Stimulated activated CD8-positive, alpha-beta memory T cell treated with anti-CD3 and anti-CD28 coated beads, Interleukin-12 subunit alpha, Interleukin-12 subunit beta, amount 100 ng/mL, for 24 hours (primary cell): Measurements from ENCODE around the gene NAT8L.

Experiments used
- DNase-seq: peaks from one replicate; pipeline ENCODE4 v3.0.0-alpha.2; 2020; ENCODE audit errors: extremely low read depth

The NAT8L gene

DNA sequence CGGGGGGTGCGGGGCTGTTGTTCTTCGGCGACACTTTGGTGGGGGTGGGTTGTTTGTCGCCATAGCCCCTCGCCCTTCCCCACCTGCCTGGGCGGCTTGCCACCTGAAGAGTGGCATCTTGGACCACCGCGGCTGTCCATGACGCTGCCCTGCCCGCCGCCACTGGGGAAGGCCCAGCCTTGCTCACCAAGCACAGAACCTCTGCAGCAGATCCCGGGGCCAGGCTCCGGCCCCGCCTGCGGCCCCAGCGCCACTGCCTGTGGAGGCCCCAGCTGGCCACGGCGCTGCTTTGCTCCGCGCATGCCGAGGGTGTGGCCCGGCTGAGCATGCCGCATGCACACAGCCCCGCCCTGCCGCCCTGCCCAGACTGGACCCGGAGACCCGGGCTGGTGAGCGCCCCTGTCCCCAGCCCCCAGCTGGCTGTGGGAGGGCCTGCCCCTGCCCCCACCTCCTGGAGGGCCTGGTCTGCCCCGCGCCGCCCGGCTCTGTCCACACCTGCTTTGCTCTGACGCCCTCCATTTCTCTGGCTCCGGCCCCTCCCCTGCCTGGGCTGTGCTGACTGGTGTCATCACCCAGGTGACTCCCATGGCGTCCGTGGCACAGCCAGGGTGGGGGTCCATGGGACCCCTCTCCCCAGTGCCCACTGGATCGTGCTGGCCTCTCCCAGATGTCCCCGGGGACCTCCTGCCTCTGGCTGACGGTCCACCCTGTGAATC lies 5.3 kb downstream of the NAT8L start:
- no peak for DNase-seq

GRCh38 chr4:2065106-2065930 lies 6.2 kb downstream of the NAT8L start:
- no peak for DNase-seq

GRCh38 chr4:2066011-2066551 lies 7.0 kb downstream of the NAT8L start:
- no peak for DNase-seq

DNA sequence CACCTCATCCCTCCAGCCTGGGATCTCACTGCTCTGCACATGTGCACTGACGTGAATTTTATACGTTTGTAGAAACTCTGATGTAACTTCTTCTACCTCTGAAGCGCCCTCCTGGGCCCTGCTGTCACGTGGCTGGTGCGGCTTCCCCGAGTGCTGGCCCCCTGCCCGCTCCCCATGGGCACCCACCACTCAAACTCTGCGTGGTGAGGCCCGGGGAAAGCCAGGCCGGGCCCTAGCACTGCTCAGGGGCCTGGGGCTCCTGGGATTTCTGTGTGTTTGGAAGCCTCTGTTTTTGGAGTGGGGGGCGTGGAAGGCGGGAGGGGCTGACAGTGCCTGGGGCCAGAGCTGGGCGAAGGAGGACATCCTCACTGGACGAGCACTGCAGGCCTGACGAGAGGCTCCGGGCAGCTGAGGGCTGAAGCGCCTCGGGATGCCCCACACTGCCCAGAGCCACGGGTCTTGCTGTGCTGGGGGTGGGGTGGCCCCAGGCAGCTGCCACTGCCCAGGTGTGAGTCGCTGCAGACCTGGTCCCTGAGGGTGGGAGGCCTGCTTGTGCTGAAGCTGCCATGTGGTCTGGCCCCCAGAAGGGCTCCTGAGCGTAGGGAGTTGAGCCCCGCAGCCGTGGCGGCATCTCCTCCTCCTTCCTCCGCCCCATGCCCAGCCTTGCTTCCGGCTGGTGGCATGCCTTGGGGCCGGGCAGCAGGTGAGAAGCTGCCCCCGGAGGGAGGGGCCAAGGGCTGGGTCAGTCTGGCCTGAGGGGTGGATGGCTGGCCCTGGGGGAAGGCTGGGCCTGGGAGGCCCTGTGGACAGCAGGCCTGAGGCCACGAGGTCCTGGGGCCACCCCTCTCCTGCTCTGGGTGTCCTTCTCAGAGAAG lies 7.7 kb downstream of the NAT8L start:
- DNase-seq: no peak

GRCh38 chr4:2067446-2068197 lies 8.5 kb downstream of the NAT8L start:
- no peak for DNase-seq

DNA sequence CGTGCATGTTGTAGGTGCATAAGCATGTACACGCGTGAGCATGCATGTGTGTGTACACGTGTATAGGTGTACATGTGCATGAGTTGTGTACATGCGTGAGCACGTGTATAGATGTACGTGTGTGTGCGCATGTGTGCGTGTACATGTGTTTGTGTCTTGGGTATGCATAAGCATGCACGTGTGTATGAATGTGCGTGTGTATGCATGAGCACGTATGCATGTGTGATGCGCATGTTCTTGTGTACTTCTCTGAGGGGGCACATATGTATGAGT lies 9.0 kb downstream of the NAT8L start:
- DNase-seq: no peak

- no peak for DNase-seq
These were observed 9.4 kb downstream of the NAT8L start for GRCh38 chr4:2068566-2068965.

GRCh38 chr4:2069161-2069971 lies 10.2 kb downstream of the NAT8L start:
- DNase-seq: no peak

GRCh38 chr4:2069986-2070385 lies 10.9 kb downstream of the NAT8L start:
- DNase-seq: no peak

DNA sequence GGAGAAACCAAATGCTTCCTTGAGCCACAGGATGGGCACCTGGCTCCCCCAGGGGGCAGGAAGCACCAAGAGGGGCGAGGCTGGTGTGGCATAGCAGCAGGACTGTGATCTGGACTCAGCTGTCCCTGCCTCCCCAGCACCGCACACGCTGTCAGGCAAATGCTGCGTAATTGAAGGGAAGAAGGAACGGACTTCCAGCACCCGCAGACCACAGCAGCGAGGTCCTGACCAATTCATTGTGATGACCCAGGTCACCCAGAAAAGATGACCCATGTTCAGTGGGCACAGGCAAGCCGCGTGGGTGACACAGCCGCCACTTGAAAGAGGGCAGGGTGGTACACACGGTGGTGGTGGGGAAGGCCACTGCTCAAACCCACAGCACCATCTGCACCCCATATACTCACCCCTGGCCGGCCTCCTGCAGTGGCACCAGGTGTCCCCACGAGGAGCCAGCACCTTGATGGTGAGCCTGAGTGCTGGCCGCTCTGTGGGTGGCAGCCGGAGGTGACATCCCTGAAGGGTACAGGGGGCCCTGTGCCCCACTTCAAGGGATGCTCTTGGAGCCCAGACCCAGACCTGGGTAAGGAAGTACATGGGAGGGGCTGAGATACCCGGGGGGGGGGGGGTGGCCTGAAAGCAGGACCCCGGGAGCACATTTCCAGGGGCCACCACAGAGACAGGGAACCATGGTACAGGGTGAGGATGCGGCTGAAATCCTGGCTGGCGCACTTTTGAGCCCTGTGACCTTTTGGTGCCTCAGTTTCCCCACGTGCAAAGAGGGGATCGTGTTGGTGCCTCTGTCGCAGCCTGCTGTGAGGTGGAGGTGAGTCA lies 11.5 kb downstream of the NAT8L start:
- DNase-seq: no peak

GRCh38 chr4:2071252-2071911 lies 12.3 kb downstream of the NAT8L start:
- DNase-seq: no peak

DNA sequence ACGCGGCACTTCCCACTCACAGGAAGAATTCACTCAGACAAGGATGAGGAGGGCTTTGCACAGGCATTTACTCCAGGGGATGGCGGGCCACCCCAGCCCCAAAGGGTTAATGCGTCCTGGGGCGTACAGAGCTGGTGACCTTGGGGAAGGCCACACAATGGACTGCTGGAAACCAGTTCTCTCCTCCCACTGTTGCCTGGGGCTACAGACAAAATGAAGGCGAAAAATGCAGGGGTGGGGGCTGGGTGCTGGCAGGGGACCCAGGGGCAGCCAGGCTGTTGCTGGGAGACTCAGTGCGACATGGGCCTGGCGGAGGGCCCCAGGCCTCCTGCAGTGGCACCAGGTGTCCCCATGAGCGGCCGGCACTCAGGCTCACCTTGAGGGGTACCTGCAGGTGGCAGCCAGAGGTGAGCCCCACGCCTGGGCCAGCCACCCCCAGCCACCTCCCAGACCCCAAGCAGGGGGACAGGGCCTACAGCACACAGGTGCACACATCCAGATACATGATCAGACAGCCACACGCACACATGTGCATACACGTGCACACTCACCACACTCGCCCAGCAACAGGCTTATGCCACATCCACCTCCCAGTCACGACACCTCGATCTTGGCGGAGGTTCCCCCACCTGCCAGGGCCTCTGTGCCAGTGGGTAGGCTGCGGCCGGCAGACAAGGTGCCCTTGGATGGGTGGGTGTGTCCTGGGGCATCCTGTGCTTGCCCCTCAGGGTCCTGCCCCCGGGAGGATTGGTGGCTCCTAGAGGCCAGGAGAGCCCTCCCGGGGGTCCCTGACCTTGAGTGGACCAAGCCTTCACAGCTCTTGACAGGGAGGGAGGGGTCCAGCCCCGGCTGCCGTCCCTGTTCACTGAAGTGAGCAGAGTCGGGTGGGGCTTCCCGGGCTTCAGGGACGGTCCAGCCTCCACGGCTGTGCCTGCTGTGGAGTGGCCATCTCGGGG lies 13.1 kb downstream of the NAT8L start:
- no peak for DNase-seq

DNA sequence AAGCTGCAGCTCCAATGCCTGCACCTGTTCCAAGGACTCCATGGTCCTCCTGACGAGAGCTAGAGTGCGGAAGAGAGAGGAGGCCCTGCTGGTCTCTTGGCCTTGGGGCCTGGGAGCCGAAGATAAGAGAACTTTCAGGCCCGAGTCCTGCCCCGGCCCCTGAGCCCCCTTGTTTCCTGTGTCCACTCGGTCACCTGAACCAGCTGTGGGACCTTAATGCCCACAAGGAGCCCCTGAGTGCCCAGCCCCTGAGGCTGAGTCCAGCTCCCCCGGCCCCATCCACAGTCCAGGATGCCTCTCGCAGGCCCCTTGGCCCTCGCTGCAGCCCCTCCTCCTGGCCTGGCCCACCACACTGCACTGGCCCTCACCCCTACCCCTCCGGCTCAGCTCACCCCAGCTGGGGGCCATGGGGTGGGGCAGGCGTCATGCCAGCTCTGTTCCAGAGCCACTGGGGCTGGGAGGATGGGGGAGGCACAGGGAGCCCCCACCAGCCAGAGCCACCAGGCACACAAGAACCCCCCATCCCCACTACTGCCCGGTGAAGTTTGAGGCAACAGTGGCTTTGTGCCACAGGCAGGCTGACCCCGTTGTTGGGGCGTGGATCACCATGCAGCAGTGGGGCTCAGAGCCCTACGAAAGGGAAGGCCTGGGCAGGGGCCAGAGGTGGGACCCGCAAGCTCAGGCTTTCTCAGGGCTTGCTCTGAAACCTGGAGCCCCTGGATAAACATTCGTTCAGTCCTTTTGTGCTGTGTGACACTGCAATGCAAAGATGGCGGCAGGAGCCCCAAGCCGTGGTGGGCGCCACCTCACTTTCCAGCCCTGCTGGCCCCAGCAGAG lies 14.1 kb downstream of the NAT8L start:
- DNase-seq: no peak

DNA sequence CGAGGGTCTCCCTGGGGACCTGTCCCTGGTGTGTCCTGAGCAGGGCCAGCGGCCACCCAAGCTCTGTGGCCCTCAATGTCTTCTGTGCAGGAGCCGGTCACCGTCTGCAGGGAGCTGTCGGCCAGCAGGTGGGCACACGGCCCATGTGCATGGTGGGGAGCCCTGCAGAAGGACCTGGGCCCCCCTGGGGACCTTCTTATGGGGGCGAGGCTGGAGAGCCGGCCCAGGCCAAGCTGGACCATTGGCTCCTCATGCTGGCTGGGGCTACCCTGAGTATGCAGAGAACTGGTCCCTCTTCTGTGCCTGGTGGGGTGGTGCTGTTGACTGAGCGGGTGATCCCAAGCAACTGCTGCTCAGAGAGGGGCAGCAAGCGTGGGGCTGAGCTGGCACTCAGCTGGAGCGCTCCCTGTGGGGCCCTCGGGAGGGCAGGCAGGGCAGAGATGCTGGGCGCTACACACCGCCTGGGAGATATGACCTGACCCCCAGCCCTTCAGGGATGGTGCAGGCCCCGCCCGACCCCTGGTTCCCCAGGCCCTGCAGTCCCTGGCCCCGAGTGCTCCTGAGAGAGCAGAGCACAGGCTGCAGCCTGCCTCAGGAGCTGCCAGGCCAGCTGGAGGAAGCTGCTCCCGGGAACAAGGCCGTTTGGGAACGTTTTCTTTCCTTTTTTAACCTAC lies 14.8 kb downstream of the NAT8L start:
- no peak for DNase-seq

DNA sequence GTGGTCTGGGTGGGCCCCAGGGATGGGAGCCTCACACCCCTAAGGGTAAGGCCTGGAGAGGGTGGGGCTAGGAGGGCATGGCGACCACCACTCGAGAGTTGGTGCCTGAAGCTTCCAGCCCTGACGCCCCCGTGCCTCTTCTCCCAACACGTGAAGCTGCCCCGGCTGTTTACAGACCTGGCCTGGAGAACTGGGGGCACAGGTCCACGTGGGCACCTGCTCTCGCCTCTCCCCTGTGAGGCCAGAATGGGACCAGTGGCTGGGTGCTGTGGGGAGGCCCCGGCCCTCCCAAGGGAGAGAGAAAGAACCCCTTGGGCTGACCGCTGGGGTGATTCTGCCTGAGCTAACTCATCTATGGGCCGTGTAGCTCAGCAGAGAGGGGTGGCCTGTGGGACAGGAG lies 15.5 kb downstream of the NAT8L start:
- DNase-seq: no peak

DNA sequence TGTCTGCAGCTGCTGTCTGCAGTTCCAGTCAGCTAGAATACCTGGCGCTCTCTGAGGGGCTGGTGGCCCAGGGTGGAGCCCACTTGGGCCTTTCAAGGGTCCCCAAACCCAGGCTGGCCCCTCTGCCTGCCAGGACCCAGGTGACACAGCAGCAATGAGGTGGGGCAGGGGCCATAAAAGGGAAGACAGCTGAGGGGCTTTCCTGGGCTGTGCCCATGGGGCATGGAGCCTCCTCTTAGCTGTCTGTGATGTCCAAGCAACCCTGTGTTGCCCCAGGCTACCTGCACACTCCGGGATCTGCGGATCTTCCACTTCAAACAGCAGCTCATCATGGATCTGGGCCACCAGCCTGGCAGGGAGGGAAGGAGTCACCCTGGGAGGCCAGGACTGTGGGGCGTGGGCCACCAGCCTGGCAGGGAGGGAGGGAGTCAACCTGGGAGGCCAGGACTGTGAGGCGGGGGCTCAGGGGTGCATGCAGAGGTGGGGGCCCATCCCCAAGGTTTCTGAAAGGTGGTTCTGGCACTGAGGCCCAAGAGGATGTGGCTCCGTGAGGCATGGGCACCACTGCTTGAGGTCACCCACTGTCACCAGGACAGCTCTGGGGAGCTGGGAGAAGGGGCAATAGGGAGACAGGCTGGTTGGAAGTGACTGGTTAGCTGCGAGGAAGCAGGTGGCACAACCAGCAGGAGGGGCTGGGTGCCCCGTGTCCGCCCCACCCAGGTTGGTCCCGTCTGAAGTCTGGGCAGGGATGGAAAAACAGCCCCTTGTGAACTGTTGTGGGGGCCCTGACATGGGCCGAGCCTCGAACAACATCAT lies 16.3 kb downstream of the NAT8L start:
- no peak for DNase-seq
